HuH-7 (cell line): ENCODE data around the gene WIF1.
A peak's percentile ranks its signal among the peaks of the same experiment; 100 is the strongest.

ENCODE experiments used
- DNase-seq: peaks from one replicate; pipeline ENCODE4 v3.0.0; 2011; ENCODE audit warnings: low spot score

WIF1 gene

GRCh38 chr12:65121049-65121955, at the start of gene WIF1:
TSS of gene WIF1 (minus strand) at chr12:65121305. CDS start at chr12:65121191, 114 bp downstream.
- peak; percentile 40 for DNase-seq

DNA sequence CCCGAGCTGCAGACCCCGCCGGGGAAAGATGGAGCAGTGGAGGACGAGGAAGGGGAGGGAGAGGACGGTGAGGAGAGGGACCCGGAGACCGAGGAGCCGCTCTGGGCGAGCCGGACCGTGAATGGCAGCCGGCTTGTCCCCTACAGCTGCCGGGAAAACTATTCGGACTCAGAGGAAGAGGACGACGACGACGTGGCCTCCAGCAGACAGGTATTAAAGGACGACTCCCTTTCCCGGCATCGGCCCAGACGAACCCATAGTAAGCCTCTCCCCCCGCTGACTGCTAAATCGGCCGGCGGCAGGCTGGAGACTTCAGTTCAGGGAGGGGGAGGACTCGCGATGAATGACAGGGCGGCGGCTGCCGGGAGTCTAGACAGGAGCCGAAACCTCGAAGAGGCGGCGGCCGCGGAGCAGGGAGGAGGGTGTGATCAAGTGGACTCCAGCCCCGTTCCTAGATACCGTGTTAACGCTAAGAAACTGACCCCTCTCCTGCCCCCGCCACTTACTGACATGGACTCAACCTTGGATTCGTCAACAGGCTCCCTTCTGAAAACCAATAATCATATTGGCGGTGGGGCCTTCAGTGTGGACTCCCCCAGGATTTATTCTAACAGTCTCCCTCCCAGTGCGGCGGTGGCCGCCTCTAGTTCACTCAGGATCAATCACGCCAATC, 49.2 kb upstream of the WIF1 start:
- DNase-seq: peak; percentile 52

GRCh38 chr12:65169320-65170208, 48.5 kb upstream of the WIF1 start, which contains the start of gene LEMD3:
TSS of gene LEMD3 (plus strand) at chr12:65169583. CDS start at chr12:65169597, 14 bp downstream.
- peak; percentile 93 for DNase-seq

- no peak for DNase-seq
These were observed 47.7 kb upstream of the WIF1 start for GRCh38 chr12:65168681-65169319.

- DNase-seq: no peak
These were observed 43.7 kb upstream of the WIF1 start for GRCh38 chr12:65164774-65165173.

- no peak for DNase-seq
These were observed 43.1 kb upstream of the WIF1 start for GRCh38 chr12:65164244-65164643.

DNA sequence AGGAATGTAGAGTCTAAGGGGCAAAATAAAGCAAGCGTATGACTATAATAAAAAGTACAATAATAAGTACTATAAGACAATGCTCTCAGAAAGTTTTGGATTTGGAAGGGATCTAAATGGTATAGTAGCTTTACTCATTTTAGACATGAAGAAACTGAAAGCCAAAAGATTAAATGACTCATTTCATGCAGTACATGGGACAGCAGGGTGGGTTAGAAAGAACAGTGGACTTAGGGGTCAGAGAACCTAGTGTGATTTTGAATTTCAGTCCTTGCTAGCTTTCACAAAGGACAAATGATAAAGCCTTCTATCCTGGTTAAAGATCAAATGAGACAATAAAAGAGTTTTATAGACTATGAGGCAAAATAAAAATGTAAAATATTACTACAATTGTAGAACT, 41.5 kb upstream of the WIF1 start:
- DNase-seq: no peak

- DNase-seq: no peak
These were observed 36.0 kb upstream of the WIF1 start for GRCh38 chr12:65157091-65157490.

DNA sequence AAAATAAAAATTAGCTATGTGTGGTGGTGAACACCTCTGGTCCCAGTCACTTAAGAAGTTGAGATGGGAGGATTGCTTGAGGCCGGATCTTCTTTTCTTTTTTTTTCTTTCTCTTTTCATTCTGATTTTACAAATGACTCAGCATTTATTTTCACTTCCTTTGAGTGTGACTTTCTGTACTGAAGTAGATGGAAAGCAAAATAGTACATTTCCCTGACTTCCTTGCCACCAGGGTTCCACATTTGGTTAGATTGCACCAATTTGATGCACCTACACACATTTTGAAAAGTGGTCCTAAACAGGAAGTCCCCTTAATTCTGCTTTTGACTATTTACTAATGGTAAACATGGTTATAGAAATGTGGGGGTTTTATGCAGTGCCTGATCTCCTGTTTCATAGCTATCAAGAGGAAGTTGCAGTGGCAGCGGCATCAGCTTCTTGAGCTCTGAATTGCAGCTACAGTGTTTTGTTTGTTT, 35.3 kb upstream of the WIF1 start:
- DNase-seq: no peak

GRCh38 chr12:65155784-65156183, 34.7 kb upstream of the WIF1 start:
- DNase-seq: no peak

DNA sequence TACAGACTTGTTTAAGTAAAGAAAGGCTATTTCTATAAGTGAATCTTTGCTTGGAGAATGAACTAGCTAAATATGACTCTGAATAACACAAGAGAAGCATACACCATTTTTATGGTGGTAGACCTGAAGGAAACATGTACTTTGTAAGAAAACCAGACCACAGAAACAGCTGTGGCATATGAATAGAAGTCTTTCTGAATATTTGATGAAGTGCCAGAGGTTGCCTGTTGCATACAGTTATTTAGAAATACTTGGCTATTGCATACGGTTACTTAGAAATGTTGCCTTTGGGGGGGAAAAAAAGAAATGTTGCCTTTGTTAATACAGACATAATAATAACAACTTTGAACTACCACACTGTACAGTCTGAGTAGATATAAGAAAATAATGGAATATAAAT, 31.5 kb upstream of the WIF1 start:
- DNase-seq: no peak

DNA sequence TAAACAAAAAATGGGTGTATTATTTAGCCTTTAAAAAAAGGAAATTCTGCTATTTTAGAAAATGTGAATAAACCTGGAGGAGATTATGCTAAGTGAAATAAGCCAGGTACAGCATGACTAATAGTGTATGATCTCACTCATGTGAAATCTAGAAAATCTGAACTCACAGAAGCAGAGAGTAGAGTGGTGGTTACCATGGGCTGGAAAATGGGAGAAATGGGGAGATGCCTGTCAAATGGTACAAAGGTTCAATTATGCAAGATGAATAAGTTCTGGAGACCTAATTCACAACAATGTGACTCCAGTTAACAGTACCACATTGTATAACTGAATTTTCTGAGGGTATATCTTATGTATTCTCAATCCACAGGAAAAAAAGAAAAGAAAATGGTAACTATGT, 30.9 kb upstream of the WIF1 start:
- no peak for DNase-seq

- DNase-seq: no peak
These were observed 26.3 kb upstream of the WIF1 start for GRCh38 chr12:65147312-65147905.

- DNase-seq: no peak
These were observed 19.6 kb upstream of the WIF1 start for GRCh38 chr12:65140738-65141137.

DNA sequence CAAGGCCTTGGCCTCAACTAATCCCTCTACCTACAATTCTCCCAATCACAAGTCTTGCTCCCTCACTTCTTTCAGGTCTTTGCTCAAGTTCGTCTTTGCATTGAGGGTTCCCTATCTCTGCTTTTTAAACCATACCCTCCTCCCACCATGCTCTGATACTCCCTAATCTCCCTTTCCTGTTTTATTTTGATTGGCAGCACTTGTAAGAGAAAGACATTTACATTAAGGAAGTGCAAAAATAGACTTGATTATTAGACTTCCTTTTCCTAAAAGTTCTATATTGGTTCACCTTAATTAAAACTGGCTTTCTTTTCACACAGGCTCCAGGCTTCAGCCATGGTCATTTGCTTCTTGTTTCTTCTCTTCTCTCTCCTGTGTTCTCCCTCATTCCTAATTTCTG, 18.3 kb upstream of the WIF1 start:
- no peak for DNase-seq

DNA sequence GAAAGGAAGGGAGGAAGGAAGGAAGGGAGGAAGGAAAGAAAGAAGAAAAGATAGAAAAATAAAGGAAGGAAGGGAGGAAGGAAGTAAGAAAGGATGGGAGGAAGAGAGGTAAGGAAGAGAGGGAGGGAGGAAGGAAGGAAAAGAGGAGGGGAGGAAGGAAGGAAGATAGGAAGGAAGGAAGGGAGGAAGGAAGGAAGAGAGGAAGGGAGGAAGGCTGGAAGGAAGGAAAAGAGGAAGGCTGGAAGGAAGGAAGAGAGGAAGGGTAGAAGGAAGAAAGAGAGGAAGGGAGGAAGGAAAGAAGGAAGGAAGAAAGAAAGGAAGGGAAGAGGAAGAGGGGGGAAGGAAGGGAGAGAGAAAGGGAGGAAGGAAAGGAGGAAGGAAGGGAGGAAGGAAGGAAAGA, 12.8 kb upstream of the WIF1 start:
- no peak for DNase-seq

DNA sequence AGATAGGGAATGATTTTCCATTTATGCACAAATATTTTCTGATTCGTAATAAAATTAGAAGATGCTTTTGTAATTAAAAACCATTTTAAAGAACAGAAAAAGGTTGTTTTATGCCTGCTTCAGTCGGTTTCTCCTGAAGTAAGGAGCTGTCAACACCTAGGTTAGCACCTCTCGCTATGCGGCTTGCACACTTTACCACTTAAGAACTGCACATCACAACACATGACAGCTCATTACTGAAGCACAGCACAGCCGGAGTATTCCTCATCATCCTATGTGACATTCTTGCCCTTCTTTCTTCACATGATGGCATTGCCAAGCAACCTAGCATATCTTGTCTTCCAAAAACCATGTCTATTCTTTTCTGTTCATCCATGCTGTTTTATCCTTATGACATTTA, 5.4 kb upstream of the WIF1 start:
- no peak for DNase-seq

- DNase-seq: no peak
These were observed 4.9 kb upstream of the WIF1 start for GRCh38 chr12:65125975-65126374.

- no peak for DNase-seq
These were observed 4.1 kb upstream of the WIF1 start for GRCh38 chr12:65125247-65125646.

GRCh38 chr12:65123435-65124063, 2.4 kb upstream of the WIF1 start:
- peak; percentile 17 for DNase-seq

- DNase-seq: no peak
These were observed 1.6 kb upstream of the WIF1 start for GRCh38 chr12:65122703-65123102.
